Measurements from ENCODE around the gene RAB12. TPM values are rescaled to one million over a fixed set of nuclear protein-coding genes. Genes with fewer than 3 reads are reported as not detected.

RAB12 gene
- total RNA-seq, 1 donor from 2014 or later = 41.4 TPM

- Histone ChIP-seq H3K4me1 (no peaks in the 10 kb centered on the region), H3K9me3 (ENCODE audit: low read depth) (no peaks in the 10 kb centered on the region), H3F3A (ENCODE audit: low read depth) (no peaks in the 10 kb centered on the region), H3K4me3 (no peak overlapping the region), H3K27ac (no peak overlapping the region), H3K4me2 (no peak overlapping the region), H3K27me3 (no peaks in the 10 kb centered on the region), H3K36me3 (no peaks in the 10 kb centered on the region), H3K79me2 (ENCODE audit: low read depth) (peaks cover 69% of the 10 kb centered on the region), H2AFZ (replicated peaks) (no peak overlapping the region), H4K20me1 (ENCODE audit: low read depth) (peaks cover 40% of the 10 kb centered on the region), H3K9ac (no peak overlapping the region)
- no peak for TF ChIP-seq CTCF (IDR thresholded peaks at IDR 0.05)
- no peak for TF ChIP-seq EZH2 (IDR thresholded peaks at IDR 0.05)
- TF ChIP-seq EZH2phosphoT487 (IDR thresholded peaks at IDR 0.05) = no peak
- Mint-ChIP-seq H3K4me1 (peaks cover 20% of the 10 kb centered on the region), H3K4me3 (no peak overlapping the region), H3K27ac (no peak overlapping the region), H3K27me3 (ENCODE audit: insufficient read depth, low read depth) (no peaks in the 10 kb centered on the region), H3K9me3 (no peaks in the 10 kb centered on the region), H3K36me3 (peaks cover 21% of the 10 kb centered on the region)
- no peak for DNase-seq (ENCODE audit: low spot score)
Observed at GRCh38 chr18:8626414-8627106, 17.3 kb downstream of the RAB12 start.

DNA sequence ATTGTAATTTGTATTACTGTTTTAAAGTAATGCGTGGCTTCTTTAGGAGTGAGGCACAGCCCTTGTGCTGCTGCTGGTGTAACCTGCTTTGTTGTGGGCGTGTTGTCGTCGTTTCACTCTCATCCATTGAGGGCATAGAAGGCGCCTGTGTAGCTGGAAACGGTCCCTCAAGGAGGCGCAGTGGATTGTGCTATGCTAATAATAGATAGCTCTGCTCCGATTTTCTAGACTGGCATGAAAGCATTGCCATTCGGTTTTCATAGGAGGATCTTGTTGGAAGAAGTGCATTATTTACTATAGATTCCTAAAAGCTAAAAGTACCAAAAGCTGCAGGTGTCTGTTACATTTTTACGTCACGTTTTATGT, 17.9 kb downstream of the RAB12 start:
- Mint-ChIP-seq H3K9me3 (no peaks in the 10 kb centered on the region), H3K4me1 (peaks cover 14% of the 10 kb centered on the region), H3K4me3 (no peak overlapping the region), H3K27ac (no peak overlapping the region), H3K27me3 (ENCODE audit: insufficient read depth, low read depth) (no peaks in the 10 kb centered on the region), H3K36me3 (peaks cover 22% of the 10 kb centered on the region)
- Histone ChIP-seq H3K36me3 (no peaks in the 10 kb centered on the region), H3F3A (ENCODE audit: low read depth) (no peaks in the 10 kb centered on the region), H3K9me3 (ENCODE audit: low read depth) (no peaks in the 10 kb centered on the region), H3K4me3 (no peak overlapping the region), H3K79me2 (ENCODE audit: low read depth) (peaks cover 69% of the 10 kb centered on the region), H3K27me3 (no peaks in the 10 kb centered on the region), H3K27ac (no peak overlapping the region), H3K4me2 (no peak overlapping the region), H4K20me1 (ENCODE audit: low read depth) (peaks cover 42% of the 10 kb centered on the region), H3K4me1 (no peaks in the 10 kb centered on the region), H2AFZ (replicated peaks) (no peak overlapping the region), H3K9ac (no peak overlapping the region)
- DNase-seq (ENCODE audit: low spot score) = no peak
- TF ChIP-seq EZH2 (IDR thresholded peaks at IDR 0.05) (no peak), CTCF (IDR thresholded peaks at IDR 0.05) (no peak), EZH2phosphoT487 (IDR thresholded peaks at IDR 0.05) (no peak)

GRCh38 chr18:8627540-8627939, 18.3 kb downstream of the RAB12 start:
- no peaks in the 10 kb centered on the region for H3K9me3 Mint-ChIP-seq
- Histone ChIP-seq H3K4me2 (no peak overlapping the region), H3K4me1 (no peaks in the 10 kb centered on the region), H3K27me3 (no peaks in the 10 kb centered on the region), H3K4me3 (no peak overlapping the region), H3F3A (ENCODE audit: low read depth) (no peaks in the 10 kb centered on the region), H3K9ac (no peak overlapping the region), H4K20me1 (ENCODE audit: low read depth) (peaks cover 42% of the 10 kb centered on the region), H3K79me2 (ENCODE audit: low read depth) (peaks cover 66% of the 10 kb centered on the region), H3K27ac (no peak overlapping the region), H3K9me3 (ENCODE audit: low read depth) (no peaks in the 10 kb centered on the region), H3K36me3 (no peaks in the 10 kb centered on the region), H2AFZ (replicated peaks) (no peak overlapping the region)
- no peak for DNase-seq (ENCODE audit: low spot score)
- peaks cover 10% of the 10 kb centered on the region for H3K4me1 Mint-ChIP-seq
- no peaks in the 10 kb centered on the region for H3K27me3 Mint-ChIP-seq (ENCODE audit: insufficient read depth, low read depth)
- no peak overlapping the region for H3K27ac Mint-ChIP-seq
- H3K4me3 Mint-ChIP-seq = no peak overlapping the region
- peaks cover 24% of the 10 kb centered on the region for H3K36me3 Mint-ChIP-seq
- TF ChIP-seq EZH2 (IDR thresholded peaks at IDR 0.05) (no peak), CTCF (IDR thresholded peaks at IDR 0.05) (no peak), EZH2phosphoT487 (IDR thresholded peaks at IDR 0.05) (no peak)

Measured in neural progenitor cell (in vitro differentiated cells).